Measurements from ENCODE around the gene RAB3D. TPM values are rescaled to one million over a fixed set of nuclear protein-coding genes. Genes with fewer than 3 reads are reported as not detected.

RAB3D gene
- total and polyA plus RNA-seq, 2 donors (not counting 1 experiment from before 2014, with no cell fraction given) = 11.5 to 20.0 TPM

GRCh38 chr19:11279505-11280236 is 59.8 kb downstream of the RAB3D start:
- Histone ChIP-seq H2AFZ (ENCODE audit: low read length) (no peak overlapping the region), H3K36me3 (ENCODE audit: control insufficient read depth, insufficient read depth, low read length) (no peaks in the 10 kb centered on the region), H3K4me3 (replicated peaks in 1 of 4; ENCODE audit: control extremely low read depth in 1 of 4, insufficient read depth in 1 of 4, low read depth in 3 of 4, low read length in 4 of 4) (no peak overlapping the region), H3K27me3 (ENCODE audit: control insufficient read depth, insufficient read depth, low read length) (no peaks in the 10 kb centered on the region), H3K9ac (ENCODE audit: insufficient read depth, low read length) (no peak overlapping the region), H3K79me2 (ENCODE audit: control insufficient read depth, insufficient read depth, low read length) (no peaks in the 10 kb centered on the region), H3K27ac (ENCODE audit: insufficient read depth, low read length) (no peak overlapping the region), H4K20me1 (ENCODE audit: control insufficient read depth, extremely low read depth, insufficient read depth, low read length) (no peaks in the 10 kb centered on the region), H3K4me1 (ENCODE audit: control insufficient read depth, extremely low read depth, insufficient read depth, low read length) (peaks cover 2% of the 10 kb centered on the region), H3K4me2 (ENCODE audit: extremely low read depth, insufficient read depth, low read length) (no peak overlapping the region), H3K9me3 (ENCODE audit: control insufficient read depth, insufficient read depth, low read depth, low read length) (no peaks in the 10 kb centered on the region)
- no peak for TF ChIP-seq EZH2 (IDR thresholded peaks at IDR 0.05; ENCODE audit: low read length, missing control alignments)
- no peak for TF ChIP-seq CTCF (conservative IDR thresholded peaks at IDR 0.05 in 1 of 2, IDR thresholded peaks at IDR 0.05 in 1 of 2; ENCODE audit: low read depth in 1 of 2, low read length in 2 of 2)
- DNase-seq (ENCODE audit: low read depth in 2 of 2) = peak in 1 of 2 donors; percentile 36

DNA sequence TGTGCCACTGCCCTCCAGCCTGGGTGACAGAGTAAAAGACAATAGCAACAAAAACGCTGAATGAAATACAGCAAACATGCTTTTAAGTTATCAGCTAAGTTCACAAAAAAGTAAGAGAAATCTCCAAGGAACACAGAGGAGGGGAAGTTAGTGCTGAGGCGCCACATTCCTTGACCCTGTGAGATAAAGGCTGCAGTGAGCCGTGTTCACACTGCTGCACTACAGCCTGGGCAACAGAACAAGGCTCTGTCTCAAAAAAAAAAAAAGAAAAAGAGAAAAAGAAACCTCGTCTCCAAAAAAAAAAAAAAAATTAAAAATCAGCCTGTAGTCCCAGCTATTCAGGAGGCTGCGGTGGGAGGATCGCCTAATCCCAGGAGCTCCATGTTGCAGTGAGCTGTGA is 60.8 kb downstream of the RAB3D start:
- Histone ChIP-seq H3K4me1 (ENCODE audit: control insufficient read depth, extremely low read depth, insufficient read depth, low read length) (peaks cover 2% of the 10 kb centered on the region), H3K36me3 (ENCODE audit: control insufficient read depth, insufficient read depth, low read length) (no peaks in the 10 kb centered on the region), H3K79me2 (ENCODE audit: control insufficient read depth, insufficient read depth, low read length) (no peaks in the 10 kb centered on the region), H3K9ac (ENCODE audit: insufficient read depth, low read length) (no peak overlapping the region), H2AFZ (ENCODE audit: low read length) (no peak overlapping the region), H4K20me1 (ENCODE audit: control insufficient read depth, extremely low read depth, insufficient read depth, low read length) (no peaks in the 10 kb centered on the region), H3K4me3 (replicated peaks in 1 of 4; ENCODE audit: control extremely low read depth in 1 of 4, insufficient read depth in 1 of 4, low read depth in 3 of 4, low read length in 4 of 4) (no peak overlapping the region), H3K27ac (ENCODE audit: insufficient read depth, low read length) (no peak overlapping the region), H3K27me3 (ENCODE audit: control insufficient read depth, insufficient read depth, low read length) (no peaks in the 10 kb centered on the region), H3K4me2 (ENCODE audit: extremely low read depth, insufficient read depth, low read length) (no peak overlapping the region), H3K9me3 (ENCODE audit: control insufficient read depth, insufficient read depth, low read depth, low read length) (no peaks in the 10 kb centered on the region)
- TF ChIP-seq EZH2 (IDR thresholded peaks at IDR 0.05; ENCODE audit: low read length, missing control alignments) = no peak
- DNase-seq (ENCODE audit: low read depth in 2 of 2) = no peak

DNA sequence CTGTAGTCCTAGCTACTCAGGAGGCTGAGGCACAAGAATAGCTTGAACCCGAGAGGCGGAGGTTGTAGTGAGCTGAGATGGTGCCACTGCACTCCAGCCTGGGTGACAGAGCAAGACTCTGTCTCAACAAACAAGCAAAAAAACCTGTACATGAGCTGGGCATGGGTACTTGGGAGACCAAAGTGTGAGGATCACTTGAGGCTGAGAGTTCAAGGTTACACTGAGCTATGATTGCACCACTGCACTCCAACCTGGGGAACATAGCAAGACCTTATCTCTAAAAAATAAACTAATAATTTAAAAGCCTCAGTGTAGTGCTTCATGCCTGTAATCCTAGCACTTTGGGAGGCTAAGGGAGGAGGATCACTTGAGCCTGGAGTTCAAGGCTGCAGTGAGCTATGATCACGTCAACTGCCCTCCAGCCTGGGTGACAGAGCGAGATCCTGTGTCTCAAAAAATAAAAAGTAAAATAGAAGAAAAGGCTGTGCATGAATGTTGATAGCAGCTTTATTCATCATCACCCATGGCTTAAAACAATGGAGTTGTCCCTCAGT is 64.8 kb downstream of the RAB3D start:
- no peaks in the 10 kb centered on the region for H4K20me1 ChIP-seq (ENCODE audit: control insufficient read depth, extremely low read depth, insufficient read depth, low read length)
- no peak for DNase-seq (ENCODE audit: low read depth in 2 of 2)
- no peaks in the 10 kb centered on the region for H3K27me3 ChIP-seq (ENCODE audit: control insufficient read depth, insufficient read depth, low read length)
- no peak for TF ChIP-seq CTCF (conservative IDR thresholded peaks at IDR 0.05 in 1 of 2, IDR thresholded peaks at IDR 0.05 in 1 of 2; ENCODE audit: low read depth in 1 of 2, low read length in 2 of 2)
- TF ChIP-seq EZH2 (IDR thresholded peaks at IDR 0.05; ENCODE audit: low read length, missing control alignments) = no peak
- H3K79me2 ChIP-seq (ENCODE audit: control insufficient read depth, insufficient read depth, low read length) = no peaks in the 10 kb centered on the region
- H3K27ac ChIP-seq (ENCODE audit: insufficient read depth, low read length) = no peak overlapping the region
- H3K4me3 ChIP-seq (replicated peaks in 1 of 4; ENCODE audit: control extremely low read depth in 1 of 4, insufficient read depth in 1 of 4, low read depth in 3 of 4, low read length in 4 of 4) = no peak overlapping the region
- H2AFZ ChIP-seq (ENCODE audit: low read length) = no peak overlapping the region
- H3K9ac ChIP-seq (ENCODE audit: insufficient read depth, low read length) = no peak overlapping the region
- H3K36me3 ChIP-seq (ENCODE audit: control insufficient read depth, insufficient read depth, low read length) = no peaks in the 10 kb centered on the region
- no peaks in the 10 kb centered on the region for H3K9me3 ChIP-seq (ENCODE audit: control insufficient read depth, insufficient read depth, low read depth, low read length)
- H3K4me1 ChIP-seq (ENCODE audit: control insufficient read depth, extremely low read depth, insufficient read depth, low read length) = no peaks in the 10 kb centered on the region
- no peak overlapping the region for H3K4me2 ChIP-seq (ENCODE audit: extremely low read depth, insufficient read depth, low read length)
